Measurements from ENCODE around the gene KCTD10.

The KCTD10 gene

DNA sequence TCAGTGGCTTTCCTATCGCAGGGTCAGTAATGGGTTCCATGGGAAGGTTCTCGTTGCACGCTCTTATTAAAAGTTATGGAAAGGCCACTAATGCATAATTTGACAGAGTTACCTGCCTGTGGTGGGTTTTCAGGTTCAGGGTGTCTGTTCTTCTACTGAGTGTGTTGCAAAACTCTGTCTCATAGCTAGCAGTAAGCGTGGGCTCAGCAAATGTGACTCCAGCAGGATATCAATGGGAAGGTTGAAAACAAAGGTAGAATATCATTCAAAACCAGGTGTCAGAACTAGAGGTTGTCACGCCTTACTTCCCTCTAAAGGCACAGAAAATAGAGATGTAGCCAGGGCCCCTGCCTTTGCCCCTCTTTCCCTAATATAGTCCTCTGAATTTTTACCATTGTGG lies 25.2 kb upstream of the KCTD10 start:
- no peak overlapping the region for H3K27ac Mint-ChIP-seq
- ATAC-seq (no peak), DNase-seq (no peak)
- H3K4me3 Mint-ChIP-seq: no peak overlapping the region
- H3K4me1 Mint-ChIP-seq: no peaks in the 10 kb centered on the region
- no peaks in the 10 kb centered on the region for H3K9me3 Mint-ChIP-seq
- H3K27me3 Mint-ChIP-seq: no peaks in the 10 kb centered on the region

DNA sequence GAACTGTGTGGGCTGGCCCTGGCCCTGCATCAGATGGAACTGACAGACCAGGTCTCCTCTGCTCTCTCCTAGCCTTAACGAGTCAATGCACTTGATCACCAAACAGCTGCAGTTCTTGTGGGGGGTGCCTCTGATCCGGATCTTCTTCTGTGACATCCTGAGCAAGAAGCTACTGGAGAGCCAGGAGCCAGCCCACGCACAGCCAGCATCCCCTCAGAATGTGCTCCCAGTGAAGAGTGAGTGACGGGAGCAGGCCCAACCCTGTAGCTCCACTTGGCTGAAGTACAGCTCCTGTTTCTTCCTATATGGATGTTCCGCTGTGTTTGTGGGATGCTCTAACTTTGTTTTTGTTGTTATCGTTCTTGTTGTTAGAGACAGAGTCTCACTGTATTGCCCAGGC lies 24.2 kb upstream of the KCTD10 start:
- DNase-seq (no peak), ATAC-seq (no peak)
- H3K27ac Mint-ChIP-seq: no peak overlapping the region
- no peaks in the 10 kb centered on the region for H3K9me3 Mint-ChIP-seq
- H3K4me1 Mint-ChIP-seq: no peaks in the 10 kb centered on the region
- no peak overlapping the region for H3K4me3 Mint-ChIP-seq
- no peaks in the 10 kb centered on the region for H3K27me3 Mint-ChIP-seq

DNA sequence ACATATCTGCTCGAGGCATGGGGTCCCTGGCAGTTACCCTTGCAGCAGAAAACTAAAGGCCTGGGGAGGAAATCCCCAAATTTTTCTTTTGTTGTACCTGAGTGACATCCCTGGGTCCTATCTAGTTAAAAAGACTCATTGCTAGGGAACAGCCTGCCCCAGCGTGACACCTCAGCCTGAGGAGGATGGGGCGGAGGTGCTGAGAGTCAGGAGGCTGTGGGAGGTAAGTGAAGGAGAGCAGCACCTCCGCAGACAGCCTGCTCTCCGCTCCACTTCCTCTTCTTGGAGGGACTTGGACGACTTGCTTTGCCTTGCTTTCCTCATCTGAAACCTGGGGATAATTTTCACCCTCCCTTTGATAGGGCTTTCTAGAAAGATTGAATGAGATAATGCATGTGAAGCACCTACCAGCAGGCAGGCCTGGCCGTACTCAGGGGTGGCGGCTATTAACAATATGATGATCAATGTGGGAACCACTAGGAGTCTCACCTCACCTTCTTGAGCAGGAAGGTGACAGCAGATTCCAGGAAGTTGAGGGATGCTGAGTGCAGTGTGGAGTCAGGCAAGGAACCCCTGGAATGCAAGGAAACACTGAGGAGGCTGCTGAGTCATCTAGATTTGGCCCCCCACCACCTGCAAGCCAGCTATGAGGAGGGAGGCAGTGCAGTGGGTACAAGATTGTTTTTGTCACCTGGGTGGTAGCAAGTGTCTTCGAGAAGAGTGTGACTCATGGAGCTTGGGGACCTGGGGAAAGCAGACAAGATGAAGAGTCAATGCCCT lies 23.5 kb upstream of the KCTD10 start:
- H3K4me1 Mint-ChIP-seq: no peaks in the 10 kb centered on the region
- no peaks in the 10 kb centered on the region for H3K9me3 Mint-ChIP-seq
- no peak overlapping the region for H3K4me3 Mint-ChIP-seq
- H3K27ac Mint-ChIP-seq: peak overlapping the region in 1 of 2 donors; percentile 95
- H3K27me3 Mint-ChIP-seq: no peaks in the 10 kb centered on the region
- DNase-seq (no peak), ATAC-seq (no peak)

DNA sequence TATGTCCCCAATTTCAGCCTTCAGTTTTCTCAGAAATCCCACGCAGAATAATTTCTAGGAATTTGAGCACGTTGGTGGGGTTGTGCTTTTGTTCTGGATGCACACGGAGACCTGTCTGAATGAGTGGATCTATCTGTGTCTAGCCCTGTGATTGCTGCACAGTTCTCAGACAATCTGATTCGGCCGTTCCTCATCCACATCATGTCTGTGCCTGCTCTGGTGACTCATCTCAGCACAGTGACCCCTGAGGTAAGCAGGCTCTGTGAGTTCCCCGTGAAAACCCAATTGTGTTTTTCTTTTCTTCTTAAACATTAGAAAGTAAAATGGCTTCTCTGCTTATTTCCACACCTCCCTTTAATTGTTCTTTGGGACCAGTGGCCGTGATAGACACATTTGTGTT lies 20.6 kb upstream of the KCTD10 start:
- no peaks in the 10 kb centered on the region for H3K9me3 Mint-ChIP-seq
- peak overlapping the region in 1 of 2 donors; percentile 15 for H3K27ac Mint-ChIP-seq
- DNase-seq (no peak), ATAC-seq (no peak)
- H3K4me3 Mint-ChIP-seq: no peak overlapping the region
- H3K4me1 Mint-ChIP-seq: peaks cover 8% of the 10 kb centered on the region
- no peaks in the 10 kb centered on the region for H3K27me3 Mint-ChIP-seq

DNA sequence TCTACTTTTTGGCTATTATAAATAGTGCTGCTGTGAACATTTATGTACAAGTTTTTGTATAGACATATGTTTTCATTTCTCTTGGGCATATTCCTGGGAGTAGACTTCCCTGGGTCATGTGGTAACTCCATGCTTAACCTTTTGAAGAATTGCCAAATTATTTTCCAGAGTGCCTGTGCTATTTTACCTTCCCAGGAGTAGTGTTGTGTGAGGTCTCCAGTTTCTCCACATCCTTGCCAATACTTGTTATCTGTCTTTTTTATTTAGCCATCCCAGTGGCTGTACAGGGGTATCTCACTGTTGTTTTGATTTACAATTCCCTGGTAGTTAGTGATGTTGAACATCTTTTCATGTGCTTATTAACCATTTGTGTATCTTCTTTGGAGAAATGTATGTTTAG lies 19.2 kb upstream of the KCTD10 start:
- H3K27me3 Mint-ChIP-seq: no peaks in the 10 kb centered on the region
- H3K9me3 Mint-ChIP-seq: no peaks in the 10 kb centered on the region
- H3K4me3 Mint-ChIP-seq: no peak overlapping the region
- DNase-seq (no peak), ATAC-seq (no peak)
- no peak overlapping the region for H3K27ac Mint-ChIP-seq
- peaks cover 8% of the 10 kb centered on the region for H3K4me1 Mint-ChIP-seq

DNA sequence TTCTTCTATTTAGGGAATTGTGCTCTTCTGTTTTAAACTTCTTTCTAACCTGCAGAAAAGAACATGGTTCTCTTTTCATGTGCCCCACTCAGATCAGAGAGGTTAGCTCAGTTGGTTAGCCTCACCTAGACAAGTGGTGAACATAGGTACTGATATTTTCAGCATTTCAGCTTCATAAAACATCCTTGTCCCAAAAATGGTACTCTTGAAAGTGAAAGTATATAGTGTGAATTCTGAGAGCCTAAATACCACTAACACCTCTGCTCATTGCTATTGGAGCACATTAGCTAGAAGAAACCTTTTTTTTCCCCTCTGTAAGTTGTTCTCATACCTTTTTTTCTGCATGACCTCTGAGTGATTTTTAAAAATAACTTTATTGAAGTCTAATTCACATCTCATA lies 17.9 kb upstream of the KCTD10 start:
- H3K4me1 Mint-ChIP-seq: peaks cover 8% of the 10 kb centered on the region
- ATAC-seq: peak; percentile 60

DNA sequence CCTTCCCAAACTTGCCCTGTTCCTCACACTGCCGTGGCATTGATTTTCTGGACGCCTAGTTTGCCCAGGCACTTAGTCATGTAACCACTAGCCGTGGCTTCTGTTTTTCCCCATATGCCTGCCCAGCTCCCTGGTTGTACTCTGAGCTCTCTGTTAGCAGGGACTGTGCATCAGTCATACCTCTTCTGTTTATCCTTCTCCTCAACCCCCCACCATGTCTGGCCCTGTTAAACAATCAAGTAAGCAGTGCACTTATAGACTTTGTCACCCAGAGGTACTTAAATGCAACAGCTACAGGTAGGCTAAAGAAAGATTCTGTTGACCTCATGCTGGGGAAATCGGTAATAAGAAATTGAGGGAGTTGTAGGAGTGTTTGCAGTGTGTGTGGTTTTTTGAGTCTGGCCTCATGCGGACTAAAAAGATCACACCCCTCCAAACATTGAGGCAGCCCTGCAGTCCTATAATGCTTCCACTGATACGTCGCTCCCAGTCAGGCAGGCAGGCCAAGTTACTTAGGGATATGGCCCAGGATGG lies 17.3 kb upstream of the KCTD10 start:
- Mint-ChIP-seq H3K9me3 (no peaks in the 10 kb centered on the region), H3K27me3 (no peaks in the 10 kb centered on the region), H3K27ac (no peak overlapping the region), H3K4me1 (peaks cover 8% of the 10 kb centered on the region), H3K4me3 (no peak overlapping the region)
- no peak for DNase-seq
- ATAC-seq: no peak

More for the DNA sequence above, 17.9 kb upstream of the KCTD10 start:
- H3K4me3 Mint-ChIP-seq: no peak overlapping the region
- no peak for DNase-seq
- H3K27me3 Mint-ChIP-seq: no peaks in the 10 kb centered on the region
- no peaks in the 10 kb centered on the region for H3K9me3 Mint-ChIP-seq
- peak overlapping the region in 1 of 2 donors; percentile 67 for H3K27ac Mint-ChIP-seq

DNA sequence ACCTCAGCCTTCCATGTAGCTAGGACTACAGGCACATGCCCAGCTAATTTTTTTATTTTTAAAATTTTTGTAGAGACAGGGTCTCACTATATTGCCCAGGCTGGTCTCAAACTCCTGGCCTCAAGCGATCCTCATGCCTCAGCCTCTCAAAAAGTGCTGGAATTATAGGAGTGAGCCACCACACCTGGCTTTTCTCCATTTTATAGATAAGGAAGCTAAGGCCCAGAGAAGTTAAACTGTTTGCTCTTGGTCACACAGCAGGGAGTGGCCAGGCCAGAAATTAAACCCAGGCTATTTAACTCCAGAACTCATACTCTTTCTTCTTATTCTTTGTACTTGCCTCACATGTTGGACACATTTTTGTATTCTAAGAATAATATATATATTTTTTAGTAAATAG lies 16.8 kb upstream of the KCTD10 start:
- H3K4me1 Mint-ChIP-seq: peaks cover 8% of the 10 kb centered on the region
- no peak overlapping the region for H3K4me3 Mint-ChIP-seq
- no peak overlapping the region for H3K27ac Mint-ChIP-seq
- ATAC-seq (no peak), DNase-seq (no peak)
- H3K27me3 Mint-ChIP-seq: no peaks in the 10 kb centered on the region
- H3K9me3 Mint-ChIP-seq: no peaks in the 10 kb centered on the region

DNA sequence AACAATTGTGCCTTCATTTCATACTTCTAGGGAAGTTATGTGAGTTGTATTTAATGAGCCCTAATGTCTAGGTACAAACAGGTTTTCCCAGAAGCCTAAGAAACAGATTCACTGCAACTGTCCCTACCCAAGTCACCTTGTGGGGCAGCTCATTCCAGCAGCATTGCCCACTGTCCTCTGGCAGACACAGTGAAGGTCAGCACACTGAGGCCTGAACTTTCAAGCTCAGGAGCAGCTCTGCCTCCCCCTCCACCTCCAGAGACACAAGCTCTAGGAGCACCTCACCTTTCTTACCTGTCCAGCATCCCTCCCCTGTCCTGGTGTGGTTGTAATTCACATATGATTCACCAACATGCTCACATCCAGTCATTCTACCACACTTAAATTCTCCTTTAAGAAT lies 16.0 kb upstream of the KCTD10 start:
- DNase-seq (no peak), ATAC-seq (no peak)
- peak overlapping the region in 1 of 2 donors; percentile 42 for H3K27ac Mint-ChIP-seq
- no peaks in the 10 kb centered on the region for H3K9me3 Mint-ChIP-seq
- H3K27me3 Mint-ChIP-seq: no peaks in the 10 kb centered on the region
- H3K4me3 Mint-ChIP-seq: no peak overlapping the region
- peaks cover 8% of the 10 kb centered on the region for H3K4me1 Mint-ChIP-seq

DNA sequence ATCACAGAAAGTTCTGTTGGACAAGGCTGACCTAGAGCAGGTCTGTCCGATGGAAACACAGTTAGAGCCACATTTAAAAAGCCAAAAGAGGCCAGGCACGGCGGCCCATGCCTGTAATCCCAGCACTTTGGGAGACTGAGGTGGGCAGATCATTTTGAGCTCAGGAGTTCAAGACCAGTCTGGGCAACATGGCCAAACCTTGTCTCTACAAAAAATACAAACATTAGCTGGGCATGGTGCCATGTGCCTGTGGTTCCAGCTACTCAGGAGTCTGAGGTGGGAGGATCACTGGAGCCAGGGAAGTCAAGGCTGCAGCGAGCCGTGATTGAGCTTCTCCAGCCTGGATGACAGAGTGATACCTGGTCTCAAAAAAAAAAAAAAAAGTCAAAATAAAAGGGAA lies 15.3 kb upstream of the KCTD10 start:
- H3K27me3 Mint-ChIP-seq: no peaks in the 10 kb centered on the region
- H3K9me3 Mint-ChIP-seq: no peaks in the 10 kb centered on the region
- DNase-seq (no peak), ATAC-seq (no peak)
- no peak overlapping the region for H3K4me3 Mint-ChIP-seq
- H3K27ac Mint-ChIP-seq: no peak overlapping the region
- H3K4me1 Mint-ChIP-seq: peaks cover 8% of the 10 kb centered on the region

DNA sequence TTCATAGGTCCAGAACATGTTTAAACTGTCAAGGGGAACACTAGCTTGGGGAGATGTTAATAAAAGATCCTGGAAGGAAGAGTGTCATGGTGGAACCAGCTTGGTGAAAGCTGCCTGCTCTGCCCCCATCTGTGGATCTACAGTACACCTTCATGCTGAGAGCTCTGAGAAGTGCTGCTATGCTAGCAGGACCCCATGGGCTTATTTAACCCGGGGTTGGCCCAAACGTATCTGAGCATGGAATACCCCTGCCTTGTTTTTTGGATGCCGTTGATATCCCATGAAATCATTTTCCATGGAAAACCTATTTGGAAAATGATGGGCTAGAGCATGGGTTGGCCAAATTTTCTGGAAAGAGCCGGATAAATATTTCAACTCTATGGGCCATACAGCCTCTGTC lies 14.6 kb upstream of the KCTD10 start:
- Mint-ChIP-seq H3K4me3 (no peak overlapping the region), H3K27ac (no peak overlapping the region), H3K9me3 (no peaks in the 10 kb centered on the region), H3K27me3 (no peaks in the 10 kb centered on the region), H3K4me1 (peaks cover 8% of the 10 kb centered on the region)
- ATAC-seq (no peak), DNase-seq (no peak)

DNA sequence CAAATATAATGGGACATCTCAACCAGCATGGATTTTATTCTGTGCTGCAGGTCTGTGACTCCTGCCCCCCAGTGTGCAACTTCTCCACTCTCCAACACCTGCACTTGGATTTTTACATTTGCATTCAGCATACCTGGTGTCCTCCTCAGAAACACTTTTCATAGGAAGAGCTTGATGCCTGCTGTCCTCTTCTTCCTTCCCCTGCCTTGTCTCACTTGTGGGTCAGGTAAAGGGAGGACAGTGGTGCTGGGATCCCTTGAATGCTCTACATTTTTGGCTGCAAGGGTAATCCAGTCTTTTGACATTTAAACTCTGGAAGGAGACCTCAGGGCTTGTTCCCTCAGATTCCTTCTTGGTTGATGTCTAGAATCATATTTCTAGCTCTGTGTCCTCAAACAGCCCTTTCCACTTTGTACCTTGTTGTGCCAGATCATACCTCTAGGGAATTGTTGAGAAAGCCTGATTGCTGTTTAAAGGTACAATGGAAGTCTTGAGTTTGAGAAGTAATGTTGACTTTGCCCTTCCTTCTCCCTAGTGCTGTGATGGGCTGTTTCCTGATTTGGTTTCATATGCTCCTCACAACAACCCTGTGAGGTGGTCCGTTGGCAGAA lies 13.0 kb upstream of the KCTD10 start:
- ATAC-seq (no peak), DNase-seq (no peak)
- Mint-ChIP-seq H3K4me3 (no peak overlapping the region), H3K27me3 (no peaks in the 10 kb centered on the region), H3K27ac (no peak overlapping the region), H3K9me3 (no peaks in the 10 kb centered on the region), H3K4me1 (peaks cover 5% of the 10 kb centered on the region)

DNA sequence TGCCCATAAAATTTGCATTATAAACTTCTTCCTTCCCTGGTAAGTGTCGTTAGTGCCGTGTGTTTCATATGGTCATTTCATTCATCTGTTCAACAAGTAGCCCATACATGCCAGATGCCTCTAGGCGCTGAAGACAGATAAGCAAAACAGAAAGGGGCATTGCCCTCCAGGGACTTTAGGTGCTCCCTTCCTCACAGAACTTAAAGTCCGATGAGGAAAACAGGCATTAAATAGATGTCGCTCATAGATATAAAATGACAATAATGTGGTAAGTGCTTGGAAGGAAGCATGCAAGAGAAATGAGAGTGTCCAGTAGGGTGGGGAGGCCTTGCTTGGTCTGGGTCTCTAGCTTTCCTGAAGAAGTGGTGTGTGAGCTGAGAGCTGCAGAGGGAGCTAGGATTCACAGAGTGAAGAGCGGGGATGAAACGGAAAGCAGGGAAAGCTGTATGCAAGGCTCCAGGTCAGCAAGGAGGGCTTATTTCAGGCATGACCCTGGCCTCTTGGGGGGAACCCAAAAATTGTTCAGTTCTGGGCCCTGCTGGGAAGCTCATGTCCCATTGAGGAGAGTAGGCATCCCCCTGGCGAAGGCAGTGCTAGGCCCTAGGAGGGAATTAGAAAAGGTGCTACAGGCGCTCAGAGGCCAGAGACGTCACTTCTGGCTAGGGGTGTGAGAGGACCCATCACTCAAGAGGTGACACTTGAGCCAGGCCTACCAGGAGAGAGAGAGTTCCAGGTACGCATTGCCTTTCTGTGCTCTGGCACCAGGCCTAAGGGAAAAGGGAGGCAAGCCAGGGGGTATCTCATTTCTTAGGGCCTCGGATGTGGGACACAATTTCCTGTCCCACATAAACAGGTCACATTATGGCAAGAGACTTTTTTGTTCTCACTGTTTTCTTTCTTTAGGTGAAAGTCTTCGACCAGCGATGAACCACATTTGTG lies 12.2 kb upstream of the KCTD10 start:
- no peak overlapping the region for H3K27ac Mint-ChIP-seq
- no peaks in the 10 kb centered on the region for H3K27me3 Mint-ChIP-seq
- H3K4me1 Mint-ChIP-seq: no peaks in the 10 kb centered on the region
- no peak for DNase-seq
- H3K4me3 Mint-ChIP-seq: no peak overlapping the region
- ATAC-seq: no peak
- no peaks in the 10 kb centered on the region for H3K9me3 Mint-ChIP-seq

DNA sequence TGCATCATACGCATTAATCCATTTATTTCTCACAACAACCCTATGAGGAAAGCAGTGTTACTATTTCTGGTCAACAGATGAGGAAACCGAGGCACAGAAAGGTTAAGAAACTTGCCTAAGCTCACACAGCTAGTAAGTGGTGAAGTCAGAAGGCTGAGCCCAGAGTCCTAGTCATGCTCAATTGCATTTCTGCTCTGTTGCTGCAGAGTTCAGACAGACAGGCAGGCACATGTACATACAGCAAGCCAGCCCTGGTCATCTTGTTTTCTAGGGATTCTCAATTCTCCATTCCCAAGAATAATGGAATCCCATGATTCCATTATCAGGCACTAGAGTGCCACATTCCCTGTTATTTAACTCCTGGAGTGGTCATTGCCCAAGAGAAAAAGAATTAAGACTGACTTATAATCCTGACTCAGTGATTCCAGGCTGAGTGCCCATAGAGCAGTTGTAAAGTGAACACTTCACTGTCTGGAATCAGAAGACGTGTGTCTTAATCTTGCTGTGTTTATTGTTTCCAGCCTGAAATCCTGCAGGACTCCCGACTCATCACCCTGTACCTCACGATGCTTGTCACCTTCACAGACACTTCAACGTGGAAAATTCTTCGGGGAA lies 11.1 kb upstream of the KCTD10 start:
- ATAC-seq (no peak), DNase-seq (no peak)
- Mint-ChIP-seq H3K27ac (no peak overlapping the region), H3K4me3 (no peak overlapping the region), H3K9me3 (no peaks in the 10 kb centered on the region), H3K4me1 (no peaks in the 10 kb centered on the region), H3K27me3 (no peaks in the 10 kb centered on the region)

Data from stimulated activated naive CD8-positive, alpha-beta T cell treated with anti-CD3 and anti-CD28 coated beads, Interleukin-15, amount 100 ng/mL, for 72 hours (primary cell).